GM06990 (cell line): ENCODE measurements around the gene PAX1.

Experiments used
- DNase-seq: peaks from one replicate; pipeline ENCODE4 v3.0.0-alpha.2; 2011; ENCODE audit not compliant: insufficient read length; ENCODE audit errors: extremely low read depth
- H3K27me3 ChIP-seq: replicated peaks from 2 replicates; pipeline ENCODE4 v1.6.0; 2011; ENCODE audit warnings: low read length; ENCODE audit not compliant: control insufficient read depth, insufficient read depth
- H3K36me3 ChIP-seq: 2 replicates; pipeline ENCODE4 v1.5.1; 2011; ENCODE audit warnings: low read length; ENCODE audit not compliant: control insufficient read depth, insufficient read depth
- H3K4me3 ChIP-seq: replicated peaks from 2 replicates; pipeline ENCODE4 v1.5.1; 2011; ENCODE audit warnings: low read depth, mild to moderate bottlenecking, control low read depth, low read length
- CTCF ChIP-seq: IDR thresholded peaks from 2 replicates; pipeline ENCODE4 v1.5.1; 2011; ENCODE audit warnings: low read length, control low read depth, mild to moderate bottlenecking, inconsistent platforms; ENCODE audit not compliant: insufficient read depth, poor library complexity, severe bottlenecking

Gene PAX1

GRCh38 chr20:21705575-21706260 is at the start of gene PAX1:
Gene PAX1, plus strand, starts transcription at chr20:21705664. Its CDS starts 49 bp downstream, at chr20:21705713.
- H3K4me3 ChIP-seq: no peak within 1 kb of the TSS
- no peaks in the 10 kb centered on the region for H3K36me3 ChIP-seq
- no peak for DNase-seq
- no peak for TF ChIP-seq CTCF
- peaks cover 3% of the 10 kb centered on the region for H3K27me3 ChIP-seq

- H3K36me3 ChIP-seq: no peaks in the 10 kb centered on the region
- no peaks in the 10 kb centered on the region for H3K27me3 ChIP-seq
- no peak for DNase-seq
- no peak overlapping the region for H3K4me3 ChIP-seq
- no peak for TF ChIP-seq CTCF
These were observed 49.0 kb upstream of the PAX1 start for GRCh38 chr20:21656308-21657067.

- no peak for TF ChIP-seq CTCF
- no peak for DNase-seq
- Histone ChIP-seq H3K36me3 (no peaks in the 10 kb centered on the region), H3K4me3 (no peak overlapping the region), H3K27me3 (no peaks in the 10 kb centered on the region)
These were observed 43.9 kb upstream of the PAX1 start for GRCh38 chr20:21661488-21662055.

GRCh38 chr20:21663465-21663864 is 42.0 kb upstream of the PAX1 start:
- TF ChIP-seq CTCF: no peak
- no peaks in the 10 kb centered on the region for H3K27me3 ChIP-seq
- H3K36me3 ChIP-seq: no peaks in the 10 kb centered on the region
- DNase-seq: no peak
- H3K4me3 ChIP-seq: no peak overlapping the region

- Histone ChIP-seq H3K27me3 (no peaks in the 10 kb centered on the region), H3K4me3 (no peak overlapping the region), H3K36me3 (no peaks in the 10 kb centered on the region)
- TF ChIP-seq CTCF: no peak
- DNase-seq: no peak
These were observed 39.6 kb upstream of the PAX1 start for GRCh38 chr20:21665687-21666446.
